OCI-LY7 (cell line): ENCODE measurements around the gene SLC19A3.

ENCODE experiments used
- CTCF ChIP-seq: fragments of 200-600 bp; sonication (generic); conservative IDR thresholded peaks from 2 replicates; pipeline ENCODE4 v1.5.1; 2014; ENCODE audit warnings: mild to moderate bottlenecking, antibody characterized with exemption, low read length, moderate library complexity, mixed read lengths
- EZH2phosphoT487 ChIP-seq: fragments of 200-600 bp; sonication (generic); IDR thresholded peaks from 2 replicates; pipeline ENCODE4 v1.6.1; 2018; ENCODE audit warnings: low read depth, borderline replicate concordance, mild to moderate bottlenecking, mixed run types, antibody characterized with exemption, low read length, moderate library complexity, mixed read lengths

- no peak for TF ChIP-seq CTCF
- no peak for TF ChIP-seq EZH2phosphoT487
These were observed 56.0 kb downstream of the SLC19A3 start for GRCh38 chr2:227661827-227662226.
